H1 (cell line): ENCODE measurements around the gene LRP3. TPM values are rescaled to one million over a fixed set of nuclear protein-coding genes. Genes with fewer than 3 reads are reported as not detected.

ENCODE experiments used
- CHD7 ChIP-seq: fragments of 300-600 bp; sonication (generic); IDR thresholded peaks from 2 replicates; pipeline ENCODE4 v1.7.1; 2012; ENCODE audit warnings: low read length, moderate library complexity, mild to moderate bottlenecking, inconsistent platforms; ENCODE audit not compliant: insufficient replicate concordance
- polyA plus RNA-seq, 7 experiments: library from polyadenylated mRNA; depleted of rRNA in 3 of 7; stranded (reverse) in 5 of 7; unstranded in 2 of 7; fragments of >200 nt in 5 of 7; fragments of 200-250 nt in 2 of 7; gene quantifications; 1 replicate in 5 of 7; 2 replicates in 1 of 7; 4 replicates in 1 of 7; pipeline versions ENCODE4 v1.2.1 to v1.2.3, GENCODE V29; 2011 to 2013; ENCODE audit warnings: missing spikeins in 2 of 7, mixed read lengths in 2 of 7
- total RNA-seq: library from RNA; stranded (reverse); fragmentation: NEBNext Ultra II Directional; extraction: Animal tissue kit (Norgen Biotek cat#: 25700); gene quantifications from 2 replicates; pipeline ENCODE4 v1.2.1, GENCODE V29; 2021

Gene LRP3
- total and polyA plus RNA-seq, 2 of the 8 experiments (the other 6 are each of a cell fraction or from before 2014, with no cell fraction given), result 30.3 to 33.7 TPM

GRCh38 chr19:33198169-33198568 lies 4.0 kb downstream of the LRP3 start (continued):
- TF ChIP-seq CHD7, result no peak
